A549 treated with AZD9567 at 1 μM for 4 hours (cell line): Measurements from ENCODE around the gene TMEM134. TPM values are rescaled to one million over a fixed set of nuclear protein-coding genes. Genes with fewer than 3 reads are reported as not detected.

Experiments used
- total RNA-seq: library from RNA; stranded (reverse); fragments of 200-300 nt; extraction: Qiagen RNA extraction; gene quantifications from 5 replicates; pipeline ENCODE4 v1.2.3, GENCODE V29; 2022; ENCODE audit not compliant: insufficient read depth

The TMEM134 gene
- total RNA-seq, result 33.3 to 67.5 TPM (median 61.7 TPM) in 5 replicates

DNA sequence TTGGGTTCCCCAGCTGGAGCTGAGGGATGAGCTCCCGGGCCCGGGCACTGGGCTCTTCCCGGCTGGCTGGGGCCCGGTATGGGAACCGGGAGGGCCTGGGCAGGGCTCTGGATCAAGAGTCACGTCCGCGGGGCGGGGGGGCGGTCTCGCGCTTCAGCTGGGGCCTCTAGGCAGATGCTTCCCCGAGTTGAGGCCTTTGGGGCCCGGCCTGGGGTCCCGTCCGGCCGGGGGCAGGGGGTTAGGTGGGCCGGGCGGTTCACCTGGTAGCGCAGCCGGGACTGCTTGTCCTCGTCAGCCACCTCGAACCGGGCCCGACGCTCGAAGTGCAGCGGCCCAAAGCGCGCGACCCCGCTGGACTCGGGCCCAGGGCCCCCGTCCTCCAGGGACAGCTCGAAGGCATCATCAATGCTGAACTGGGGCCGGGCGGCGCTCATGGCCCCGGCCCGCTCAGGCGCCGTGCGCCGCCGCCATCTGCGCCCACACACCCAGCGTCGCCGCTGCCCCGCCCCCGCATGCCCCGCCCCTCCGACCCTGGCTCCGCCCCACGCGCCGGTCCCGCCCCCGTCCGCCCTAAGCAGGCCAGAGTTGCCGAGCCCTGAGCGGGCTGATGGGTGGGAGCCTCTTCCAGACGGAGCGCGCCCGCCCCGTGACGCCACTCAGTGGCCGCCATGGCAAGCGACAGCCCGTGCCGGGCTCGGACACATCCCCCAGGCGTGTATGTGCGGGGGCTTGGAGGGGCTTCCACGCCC lies at the start of gene TMEM134:
Gene TMEM134, minus strand, starts transcription at position 493 of the 749 bp plus-strand sequence. Its CDS starts 59 bp downstream, at position 434.

GRCh38 chr11:67507864-67508485 lies 38.9 kb upstream of the TMEM134 start, which contains the start of gene CDK2AP2:
TSS of gene CDK2AP2 (minus strand) at chr11:67508162. CDS start at chr11:67508082, 80 bp downstream.

GRCh38 chr11:67504950-67505581 lies 36.0 kb upstream of the TMEM134 start, which contains the start of gene PITPNM1:
TSS of gene PITPNM1 (minus strand) at chr11:67505363. CDS start at chr11:67504180, 1,183 bp downstream.

GRCh38 chr11:67482827-67483798 lies 14.1 kb upstream of the TMEM134 start, which contains the start of gene AIP:
TSS of gene AIP (plus strand) at chr11:67483026. CDS start at chr11:67483159, 133 bp downstream.

GRCh38 chr11:67455054-67455453 lies 14.0 kb downstream of the TMEM134 start, which contains the start of gene CABP4:
TSS of gene CABP4 (plus strand) at chr11:67455354. CDS start at chr11:67455424, 70 bp downstream.

DNA sequence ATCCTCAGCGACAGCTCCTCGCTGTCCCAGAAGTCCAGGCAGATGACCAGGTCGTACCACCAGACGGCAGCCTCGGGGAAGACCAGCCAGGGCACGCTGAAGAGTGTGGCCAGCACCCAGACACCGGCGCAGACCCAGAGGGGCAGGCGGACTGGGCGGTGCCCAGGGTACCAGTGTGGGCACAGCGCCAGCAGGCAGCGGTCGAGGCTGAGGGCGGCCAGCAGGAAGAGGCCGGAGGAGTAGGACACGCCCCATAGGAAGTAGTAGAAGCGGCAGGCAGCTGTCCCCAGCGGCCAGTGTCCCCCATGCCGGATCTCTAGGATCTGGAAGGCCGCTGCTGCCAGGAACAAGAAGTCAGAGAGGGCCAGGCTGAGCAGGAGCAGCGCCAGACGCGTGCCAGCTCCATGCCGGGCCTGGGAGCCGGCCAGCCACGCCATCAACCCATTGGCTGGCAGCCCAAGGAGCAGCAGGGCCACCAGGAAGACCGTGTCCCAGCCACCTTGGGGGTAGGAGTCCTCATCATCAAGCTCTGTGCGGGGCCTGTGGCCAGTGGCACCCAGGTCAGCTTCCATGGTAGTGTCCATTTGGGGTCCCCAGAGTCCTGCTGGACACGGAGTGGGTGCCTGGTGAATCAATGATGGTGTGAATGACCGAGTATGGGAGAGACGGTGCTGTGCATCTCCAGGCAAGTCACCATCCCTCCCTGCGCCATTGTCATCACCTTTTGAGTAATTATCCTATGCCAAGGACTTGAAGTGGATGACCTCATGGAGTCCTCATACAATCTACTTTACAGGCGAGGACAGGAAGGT lies 16.7 kb downstream of the TMEM134 start, which contains the start of gene GPR152:
Gene GPR152, minus strand, starts transcription at position 589 of the 812 bp plus-strand sequence. Its CDS starts 5 bp downstream, at position 584.

GRCh38 chr11:67437082-67437808 lies 31.8 kb downstream of the TMEM134 start, which contains the start of gene PTPRCAP:
TSS of gene PTPRCAP (minus strand) at chr11:67437682. CDS start at chr11:67437619, 63 bp downstream.

GRCh38 chr11:67428052-67429001 lies 40.7 kb downstream of the TMEM134 start, which contains the start of gene RPS6KB2:
TSS of gene RPS6KB2 (plus strand) at chr11:67428494. CDS start at chr11:67428546, 52 bp downstream.

GRCh38 chr11:67415501-67416304 lies 53.3 kb downstream of the TMEM134 start, which contains the start of gene CARNS1:
TSS of gene CARNS1 (plus strand) at chr11:67415678. CDS start at chr11:67416200, 522 bp downstream.

Other genes starting within 250 kb of the TMEM134 start
- gene GRK2, start 202.8 kb downstream of the TMEM134 start, total RNA-seq, result 36.6 to 43.3 TPM (median 41.4 TPM) in 5 replicates
- gene ANKRD13D, start 179.9 kb downstream of the TMEM134 start, total RNA-seq, result 24.8 to 27.6 TPM (median 26.4 TPM) in 5 replicates
- gene SSH3, start 165.7 kb downstream of the TMEM134 start, total RNA-seq, result 15.9 to 30.1 TPM (median 26.4 TPM) in 5 replicates
- 167 to 237 TPM (median 225 TPM) in 5 replicates for gene POLD4, start 115.7 kb downstream of the TMEM134 start, total RNA-seq
- 22.8 to 42.8 TPM (median 40.4 TPM) in 5 replicates for gene CLCF1, start 95.7 kb downstream of the TMEM134 start, total RNA-seq
- gene RAD9A, start 77.3 kb downstream of the TMEM134 start, total RNA-seq, result 22.4 to 31.6 TPM (median 29.7 TPM) in 5 replicates
- gene PPP1CA, start 67.4 kb downstream of the TMEM134 start, total RNA-seq, result 263 to 306 TPM (median 277 TPM) in 5 replicates
- gene TBC1D10C, start 65.2 kb downstream of the TMEM134 start, total RNA-seq, result 0.08 to 0.17 TPM (median 0.15 TPM) in 3 of 5 replicates, not detected in the others
- gene CARNS1, start 53.6 kb downstream of the TMEM134 start, total RNA-seq, result 0.15 to 0.23 TPM (median 0.17 TPM) in 4 of 5 replicates, not detected in the other
- gene RPS6KB2, start 40.8 kb downstream of the TMEM134 start, total RNA-seq, result 46.8 to 55.2 TPM (median 50.2 TPM) in 5 replicates
- gene PTPRCAP, start 31.6 kb downstream of the TMEM134 start, total RNA-seq, result 0.14 to 0.63 TPM (median 0.43 TPM) in 4 of 5 replicates, not detected in the other
- 54.1 to 65.0 TPM (median 59.3 TPM) in 5 replicates for gene CORO1B, start 25.8 kb downstream of the TMEM134 start, total RNA-seq
- gene GPR152, start 16.5 kb downstream of the TMEM134 start, total RNA-seq, result 0.06 to 0.07 TPM in 2 of 5 replicates, not detected in the others
- not detected in 5 replicates for gene CABP4, start 13.9 kb downstream of the TMEM134 start, total RNA-seq
- 31.9 to 47.6 TPM (median 46.3 TPM) in 5 replicates for gene AIP, start 13.8 kb upstream of the TMEM134 start, total RNA-seq
- 25.4 to 46.8 TPM (median 41.3 TPM) in 5 replicates for gene PITPNM1, start 36.1 kb upstream of the TMEM134 start, total RNA-seq
- 71.4 to 89.7 TPM (median 88.5 TPM) in 5 replicates for gene CDK2AP2, start 38.9 kb upstream of the TMEM134 start, total RNA-seq
- gene CABP2, start 54.2 kb upstream of the TMEM134 start, total RNA-seq, result not detected in 5 replicates
- gene GSTP1, start 114.6 kb upstream of the TMEM134 start, total RNA-seq, result 1,433 to 1,729 TPM (median 1,718 TPM) in 5 replicates
- gene NDUFV1, start 137.7 kb upstream of the TMEM134 start, total RNA-seq, result 115 to 157 TPM (median 156 TPM) in 5 replicates
- gene NUDT8, start 160.7 kb upstream of the TMEM134 start, total RNA-seq, result 3.1 to 17.8 TPM (median 15.7 TPM) in 5 replicates
- gene TBX10, start 170.5 kb upstream of the TMEM134 start, total RNA-seq, result not detected in 5 replicates
- 0.93 to 1.6 TPM (median 1.2 TPM) in 4 of 5 replicates, not detected in the other for gene ACY3, start 181.5 kb upstream of the TMEM134 start, total RNA-seq
- 0.06 to 0.18 TPM in 2 of 5 replicates, not detected in the others for gene ALDH3B2, start 205.4 kb upstream of the TMEM134 start, total RNA-seq